EH (cell line): ENCODE results near the gene FHIP1B.

Source experiments
- DNase-seq: peaks from one replicate; pipeline ENCODE4 v3.0.0-alpha.2; 2015; ENCODE audit warnings: low read depth

FHIP1B gene

GRCh38 chr11:6240139-6240538, 5.7 kb upstream of the FHIP1B start:
- DNase-seq: no peak

- no peak for DNase-seq
Observed at GRCh38 chr11:6238902-6239301, 4.5 kb upstream of the FHIP1B start, which contains the start of gene CNGA4. Gene CNGA4, plus strand, starts transcription at chr11:6239089. Its CDS starts 118 bp downstream, at chr11:6239207.

- DNase-seq: no peak
Observed at GRCh38 chr11:6237761-6238302, 3.4 kb upstream of the FHIP1B start.

GRCh38 chr11:6237266-6237665, 2.8 kb upstream of the FHIP1B start:
- DNase-seq: peak; percentile 7

- DNase-seq: no peak
Observed at GRCh38 chr11:6233984-6234386, 451 bp downstream of the FHIP1B start.

- DNase-seq: no peak
Observed at GRCh38 chr11:6232899-6233298, 1.5 kb downstream of the FHIP1B start.

- no peak for DNase-seq
Observed at GRCh38 chr11:6229911-6230310, 4.5 kb downstream of the FHIP1B start.

- no peak for DNase-seq
Observed at GRCh38 chr11:6228520-6228919, 5.9 kb downstream of the FHIP1B start.

GRCh38 chr11:6225896-6226295, 8.5 kb downstream of the FHIP1B start:
- no peak for DNase-seq

GRCh38 chr11:6225024-6225423, 9.4 kb downstream of the FHIP1B start:
- DNase-seq: no peak

GRCh38 chr11:6224421-6224820, 10.0 kb downstream of the FHIP1B start:
- no peak for DNase-seq

- DNase-seq: no peak
Observed at GRCh38 chr11:6223854-6224253, 10.6 kb downstream of the FHIP1B start.

GRCh38 chr11:6219359-6219758, 15.1 kb downstream of the FHIP1B start:
- DNase-seq: peak; percentile 95

GRCh38 chr11:6217722-6218121, 16.7 kb downstream of the FHIP1B start:
- DNase-seq: no peak

GRCh38 chr11:6216501-6216900, 17.9 kb downstream of the FHIP1B start:
- DNase-seq: no peak

- no peak for DNase-seq
Observed at GRCh38 chr11:6214530-6214929, 19.9 kb downstream of the FHIP1B start.

- DNase-seq: peak; percentile 59
Observed at GRCh38 chr11:6210274-6210955, 24.0 kb downstream of the FHIP1B start.

GRCh38 chr11:6209801-6210200, 24.6 kb downstream of the FHIP1B start:
- DNase-seq: no peak

GRCh38 chr11:6206456-6207180, 27.8 kb downstream of the FHIP1B start:
- DNase-seq: peak; percentile 37

GRCh38 chr11:6205366-6205765, 29.1 kb downstream of the FHIP1B start, which contains the start of gene C11orf42:
Gene C11orf42, plus strand, starts transcription at chr11:6205557. Its CDS starts 59 bp downstream, at chr11:6205616.
- DNase-seq: no peak

GRCh38 chr11:6204706-6205105, 29.7 kb downstream of the FHIP1B start:
- no peak for DNase-seq

GRCh38 chr11:6203327-6203726, 31.1 kb downstream of the FHIP1B start:
- no peak for DNase-seq

- DNase-seq: peak; percentile 10
Observed at GRCh38 chr11:6202041-6202440, 32.4 kb downstream of the FHIP1B start.
